Measurements from ENCODE around the gene UBXN4.

UBXN4 gene

DNA sequence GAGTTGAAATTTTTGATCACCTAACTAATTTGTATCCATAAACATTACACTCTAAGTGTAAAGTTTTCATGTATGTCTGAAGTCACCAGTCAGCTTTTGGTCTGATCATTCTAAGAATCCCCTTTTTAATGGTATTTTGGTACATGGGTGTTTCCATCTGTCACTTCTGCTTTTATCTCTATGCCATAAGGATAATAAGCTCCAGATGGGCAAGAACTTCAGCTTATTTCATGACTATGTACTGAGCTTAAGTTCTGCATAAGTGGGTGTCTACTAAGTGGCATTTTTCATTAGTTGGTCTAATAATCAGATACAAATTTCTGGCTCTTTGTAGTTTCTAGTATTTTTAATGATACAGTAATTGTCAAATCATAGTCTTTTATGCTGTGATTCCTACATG lies 20.4 kb downstream of the UBXN4 start:
- Histone ChIP-seq H3K36me3 (ENCODE audit: control insufficient read depth, insufficient read depth, low read length) (peaks cover 94% of the 10 kb centered on the region), H3K4me3 (ENCODE audit: extremely low read depth, insufficient read depth, low read length, poor library complexity, severe bottlenecking) (no peak overlapping the region), H3K4me1 (ENCODE audit: control insufficient read depth, insufficient read depth, low read length, poor library complexity, severe bottlenecking) (no peaks in the 10 kb centered on the region), H3K9me3 (ENCODE audit: control insufficient read depth, low read length) (no peaks in the 10 kb centered on the region), H3K27ac (ENCODE audit: low read depth, low read length, severe bottlenecking) (no peak overlapping the region)

GRCh38 chr2:135762530-135762929 lies 20.9 kb downstream of the UBXN4 start:
- 100% methylated on average over 1 of the region's 1 CpG for WGBS, 2 experiments (ENCODE audit: insufficient coverage in 2 of 2)
- H3K4me1 ChIP-seq (ENCODE audit: control insufficient read depth, insufficient read depth, low read length, poor library complexity, severe bottlenecking) = no peaks in the 10 kb centered on the region
- H3K4me3 ChIP-seq (ENCODE audit: extremely low read depth, insufficient read depth, low read length, poor library complexity, severe bottlenecking) = no peak overlapping the region
- no peak overlapping the region for H3K27ac ChIP-seq (ENCODE audit: low read depth, low read length, severe bottlenecking)
- H3K36me3 ChIP-seq (ENCODE audit: control insufficient read depth, insufficient read depth, low read length) = peaks cover 94% of the 10 kb centered on the region
- no peaks in the 10 kb centered on the region for H3K9me3 ChIP-seq (ENCODE audit: control insufficient read depth, low read length)

DNA sequence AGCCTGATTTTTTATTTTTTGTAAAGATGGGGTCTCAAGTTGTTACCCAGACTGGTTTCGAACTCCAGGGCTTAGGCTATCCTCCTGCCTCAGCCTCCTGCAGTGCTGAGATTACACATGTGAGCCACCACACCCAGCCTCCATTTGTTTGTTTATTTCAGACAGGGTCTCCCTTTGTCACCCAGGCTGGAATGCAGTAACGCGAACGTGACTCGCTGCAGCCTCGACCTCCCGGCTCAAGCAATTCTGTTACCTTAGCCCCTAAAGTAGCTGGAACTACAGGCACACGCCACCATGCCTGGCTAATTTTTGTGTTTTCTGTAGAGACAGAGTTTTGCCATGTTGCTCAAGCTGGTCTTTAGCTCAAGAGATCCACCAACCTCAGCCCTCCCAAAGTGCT lies 27.2 kb downstream of the UBXN4 start:
- peaks cover 92% of the 10 kb centered on the region for H3K36me3 ChIP-seq (ENCODE audit: control insufficient read depth, insufficient read depth, low read length)
- H3K4me1 ChIP-seq (ENCODE audit: control insufficient read depth, insufficient read depth, low read length, poor library complexity, severe bottlenecking) = no peaks in the 10 kb centered on the region
- no peak overlapping the region for H3K4me3 ChIP-seq (ENCODE audit: extremely low read depth, insufficient read depth, low read length, poor library complexity, severe bottlenecking)
- H3K27ac ChIP-seq (ENCODE audit: low read depth, low read length, severe bottlenecking) = no peak overlapping the region
- no peaks in the 10 kb centered on the region for H3K9me3 ChIP-seq (ENCODE audit: control insufficient read depth, low read length)
- WGBS, 2 experiments (ENCODE audit: insufficient coverage in 2 of 2) = 87 to 90% methylated on average over 7 to 8 of the region's 8 CpGs

DNA sequence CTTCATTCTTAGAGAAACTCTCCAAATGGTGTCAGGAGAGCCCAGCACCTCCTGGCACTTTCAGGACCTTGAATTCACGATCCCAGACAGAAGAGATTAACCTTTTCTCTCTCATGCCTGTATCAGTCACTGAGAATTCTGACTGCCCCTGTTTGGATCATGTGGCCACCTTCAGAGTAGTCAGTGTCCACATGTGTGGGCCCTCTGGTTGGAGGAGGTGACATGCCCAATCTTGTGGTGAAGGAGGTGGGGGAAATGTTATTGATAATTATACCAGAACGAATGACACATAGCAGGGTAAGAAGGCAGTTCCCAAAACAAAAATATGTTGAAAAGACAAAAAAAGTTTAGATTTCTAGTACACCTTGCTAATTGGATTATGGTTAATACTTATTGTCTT lies 31.7 kb downstream of the UBXN4 start:
- no peaks in the 10 kb centered on the region for H3K4me1 ChIP-seq (ENCODE audit: control insufficient read depth, insufficient read depth, low read length, poor library complexity, severe bottlenecking)
- no peaks in the 10 kb centered on the region for H3K9me3 ChIP-seq (ENCODE audit: control insufficient read depth, low read length)
- H3K27ac ChIP-seq (ENCODE audit: low read depth, low read length, severe bottlenecking) = no peak overlapping the region
- H3K4me3 ChIP-seq (ENCODE audit: extremely low read depth, insufficient read depth, low read length, poor library complexity, severe bottlenecking) = no peak overlapping the region
- peaks cover 85% of the 10 kb centered on the region for H3K36me3 ChIP-seq (ENCODE audit: control insufficient read depth, insufficient read depth, low read length)
- 100% methylated on average over 1 of the region's 2 CpGs; no CpG with 5 or more reads in 1 of the 2 experiments for WGBS, 2 experiments (ENCODE audit: insufficient coverage in 2 of 2)

DNA sequence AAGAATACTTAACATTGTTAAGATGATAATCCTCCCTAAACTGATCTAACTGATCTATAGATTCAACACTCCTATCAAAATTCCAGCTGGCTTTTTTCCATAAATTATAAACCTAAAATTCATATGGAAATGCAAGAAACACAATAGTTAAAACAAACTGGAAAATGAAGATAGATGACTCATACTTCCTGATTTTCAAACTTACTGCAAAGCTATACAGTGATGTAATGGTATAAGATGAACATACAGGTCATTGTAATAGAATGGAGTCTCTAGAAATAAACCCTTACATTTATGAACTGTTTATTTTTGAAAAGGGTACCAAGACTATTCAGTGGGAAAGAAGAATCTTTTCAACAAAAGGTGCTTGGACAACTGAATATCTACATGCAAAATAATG lies 32.3 kb downstream of the UBXN4 start:
- peaks cover 85% of the 10 kb centered on the region for H3K36me3 ChIP-seq (ENCODE audit: control insufficient read depth, insufficient read depth, low read length)
- H3K27ac ChIP-seq (ENCODE audit: low read depth, low read length, severe bottlenecking) = no peak overlapping the region
- H3K4me3 ChIP-seq (ENCODE audit: extremely low read depth, insufficient read depth, low read length, poor library complexity, severe bottlenecking) = no peak overlapping the region
- no peaks in the 10 kb centered on the region for H3K9me3 ChIP-seq (ENCODE audit: control insufficient read depth, low read length)
- no peaks in the 10 kb centered on the region for H3K4me1 ChIP-seq (ENCODE audit: control insufficient read depth, insufficient read depth, low read length, poor library complexity, severe bottlenecking)

DNA sequence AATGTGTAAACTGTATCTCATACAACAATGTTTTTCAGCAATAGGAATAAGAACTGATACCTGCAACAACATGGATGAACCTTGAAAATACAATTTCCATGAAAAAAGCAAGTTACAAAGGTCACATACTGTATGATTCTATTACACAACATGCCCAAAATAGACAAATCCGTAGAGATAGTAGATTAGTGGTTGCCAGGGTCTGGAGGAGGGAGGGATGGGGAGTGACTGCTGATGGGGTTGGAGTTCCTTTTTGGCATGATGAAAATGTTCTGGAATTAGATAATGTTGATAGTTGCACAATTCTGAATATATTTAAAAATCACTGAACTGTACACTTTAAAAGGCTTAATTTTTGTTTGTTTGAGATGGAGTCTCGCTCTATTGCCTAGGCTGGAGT lies 33.8 kb downstream of the UBXN4 start:
- no peaks in the 10 kb centered on the region for H3K9me3 ChIP-seq (ENCODE audit: control insufficient read depth, low read length)
- H3K4me3 ChIP-seq (ENCODE audit: extremely low read depth, insufficient read depth, low read length, poor library complexity, severe bottlenecking) = no peak overlapping the region
- no peak overlapping the region for H3K27ac ChIP-seq (ENCODE audit: low read depth, low read length, severe bottlenecking)
- H3K4me1 ChIP-seq (ENCODE audit: control insufficient read depth, insufficient read depth, low read length, poor library complexity, severe bottlenecking) = no peaks in the 10 kb centered on the region
- 83% methylated on average over 1 of the region's 2 CpGs; no CpG with 5 or more reads in 1 of the 2 experiments for WGBS, 2 experiments (ENCODE audit: insufficient coverage in 2 of 2)
- H3K36me3 ChIP-seq (ENCODE audit: control insufficient read depth, insufficient read depth, low read length) = peaks cover 81% of the 10 kb centered on the region

DNA sequence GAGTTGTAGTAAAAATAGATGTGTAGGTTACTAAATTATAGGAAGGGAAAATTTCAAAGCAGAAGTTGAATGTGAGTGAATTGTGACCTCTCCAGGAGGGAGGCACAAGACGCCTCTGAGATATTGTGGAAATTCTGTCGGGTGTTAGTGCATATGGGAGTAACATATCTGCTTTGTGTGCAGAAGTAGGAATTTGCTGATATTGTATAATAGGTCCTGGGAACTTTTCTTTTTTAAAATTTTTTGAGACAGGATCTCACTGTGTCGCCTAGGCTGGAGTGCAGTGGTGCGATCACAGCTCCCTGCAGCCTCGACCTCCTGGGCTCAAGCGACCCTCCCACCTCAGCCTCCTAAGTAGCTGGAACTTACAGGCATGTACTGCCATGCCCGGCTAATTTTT lies 34.7 kb downstream of the UBXN4 start:
- WGBS, 2 experiments (ENCODE audit: insufficient coverage in 2 of 2) = 97 to 98% methylated on average over 7 of the region's 7 CpGs

DNA sequence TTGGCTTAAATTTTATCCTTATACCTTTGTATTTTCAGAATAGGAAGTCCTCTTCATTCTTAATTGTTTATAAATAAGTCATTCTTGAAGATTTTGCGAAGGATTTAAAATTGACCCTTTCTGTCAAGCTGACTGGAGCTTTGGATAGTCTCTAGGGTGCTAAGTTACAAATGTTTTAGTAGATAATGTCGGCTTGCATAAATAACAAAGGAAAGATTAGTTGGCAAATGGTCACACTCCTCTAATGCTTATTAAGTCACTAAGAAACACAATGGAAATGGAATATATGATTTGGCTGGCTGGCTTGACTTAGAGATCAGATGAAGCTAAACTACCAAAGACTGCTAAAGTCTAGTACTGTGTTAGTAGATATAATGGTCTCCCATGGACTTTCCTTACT lies 40.6 kb downstream of the UBXN4 start:
- Histone ChIP-seq H3K36me3 (ENCODE audit: control insufficient read depth, insufficient read depth, low read length) (peaks cover 81% of the 10 kb centered on the region), H3K9me3 (ENCODE audit: control insufficient read depth, low read length) (peaks cover 12% of the 10 kb centered on the region), H3K27ac (ENCODE audit: low read depth, low read length, severe bottlenecking) (no peak overlapping the region), H3K4me1 (ENCODE audit: control insufficient read depth, insufficient read depth, low read length, poor library complexity, severe bottlenecking) (peaks cover 4% of the 10 kb centered on the region), H3K4me3 (ENCODE audit: extremely low read depth, insufficient read depth, low read length, poor library complexity, severe bottlenecking) (no peak overlapping the region)
- WGBS, 2 experiments (ENCODE audit: insufficient coverage in 2 of 2) = 100% methylated on average over 1 of the region's 2 CpGs

More for the DNA sequence above, 34.7 kb downstream of the UBXN4 start:
- no peak overlapping the region for H3K27ac ChIP-seq (ENCODE audit: low read depth, low read length, severe bottlenecking)
- H3K4me3 ChIP-seq (ENCODE audit: extremely low read depth, insufficient read depth, low read length, poor library complexity, severe bottlenecking) = no peak overlapping the region
- peaks cover 82% of the 10 kb centered on the region for H3K36me3 ChIP-seq (ENCODE audit: control insufficient read depth, insufficient read depth, low read length)
- H3K4me1 ChIP-seq (ENCODE audit: control insufficient read depth, insufficient read depth, low read length, poor library complexity, severe bottlenecking) = no peaks in the 10 kb centered on the region
- H3K9me3 ChIP-seq (ENCODE audit: control insufficient read depth, low read length) = no peaks in the 10 kb centered on the region

DNA sequence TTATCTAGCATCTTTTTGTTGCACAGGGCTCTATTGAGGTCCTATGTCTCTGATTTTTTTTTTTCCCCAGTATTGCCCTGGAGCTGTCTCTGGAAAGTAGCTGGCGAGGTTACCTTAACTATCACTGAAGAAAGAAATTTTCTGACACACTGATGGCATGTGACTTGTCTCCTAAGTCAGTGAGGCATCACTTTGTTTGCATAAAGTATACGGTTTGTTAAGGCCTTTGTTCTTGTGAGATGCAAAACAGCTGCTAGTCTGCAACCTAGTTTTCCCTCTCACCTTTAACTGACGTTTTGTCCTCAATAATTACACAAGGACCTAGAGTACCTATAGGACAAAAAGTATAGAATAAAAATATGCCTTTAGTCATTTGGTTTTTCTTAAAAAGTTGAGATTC lies 41.8 kb downstream of the UBXN4 start:
- peaks cover 12% of the 10 kb centered on the region for H3K9me3 ChIP-seq (ENCODE audit: control insufficient read depth, low read length)
- no peak overlapping the region for H3K27ac ChIP-seq (ENCODE audit: low read depth, low read length, severe bottlenecking)
- peaks cover 85% of the 10 kb centered on the region for H3K36me3 ChIP-seq (ENCODE audit: control insufficient read depth, insufficient read depth, low read length)
- peaks cover 10% of the 10 kb centered on the region for H3K4me1 ChIP-seq (ENCODE audit: control insufficient read depth, insufficient read depth, low read length, poor library complexity, severe bottlenecking)
- WGBS, 2 experiments (ENCODE audit: insufficient coverage in 2 of 2) = 80 to 100% methylated on average over 1 to 2 of the region's 3 CpGs
- H3K4me3 ChIP-seq (ENCODE audit: extremely low read depth, insufficient read depth, low read length, poor library complexity, severe bottlenecking) = no peak overlapping the region

- WGBS, 2 experiments (ENCODE audit: insufficient coverage in 2 of 2) = 100% methylated on average over 1 of the region's 2 CpGs; no CpG with 5 or more reads in 1 of the 2 experiments
- Histone ChIP-seq H3K4me1 (ENCODE audit: control insufficient read depth, insufficient read depth, low read length, poor library complexity, severe bottlenecking) (peaks cover 10% of the 10 kb centered on the region), H3K4me3 (ENCODE audit: extremely low read depth, insufficient read depth, low read length, poor library complexity, severe bottlenecking) (no peak overlapping the region), H3K27ac (ENCODE audit: low read depth, low read length, severe bottlenecking) (no peak overlapping the region), H3K9me3 (ENCODE audit: control insufficient read depth, low read length) (peaks cover 13% of the 10 kb centered on the region), H3K36me3 (ENCODE audit: control insufficient read depth, insufficient read depth, low read length) (peaks cover 73% of the 10 kb centered on the region)
These were observed 43.4 kb downstream of the UBXN4 start for GRCh38 chr2:135785032-135785431.

DNA sequence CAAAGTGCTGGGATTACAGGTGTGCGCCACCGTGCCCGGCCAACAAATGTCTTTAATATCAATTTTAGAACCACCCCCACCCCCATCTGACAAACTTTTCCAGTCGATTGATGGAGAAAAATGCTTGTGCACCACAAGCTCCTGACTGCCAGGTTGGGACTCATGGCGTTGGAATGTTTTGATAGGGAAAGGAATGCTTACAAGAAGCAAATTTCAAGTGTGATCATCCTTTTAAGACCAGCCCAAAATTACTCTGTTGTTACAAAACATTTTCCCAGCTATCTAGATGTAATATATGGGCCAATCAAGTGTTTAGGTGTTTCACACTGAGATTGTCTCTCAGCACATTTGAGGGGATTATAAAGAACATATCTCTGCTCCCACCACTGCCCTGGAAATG lies 45.2 kb downstream of the UBXN4 start:
- Histone ChIP-seq H3K27ac (ENCODE audit: low read depth, low read length, severe bottlenecking) (peak overlapping the region; percentile 78), H3K4me1 (ENCODE audit: control insufficient read depth, insufficient read depth, low read length, poor library complexity, severe bottlenecking) (peaks cover 14% of the 10 kb centered on the region)
- WGBS, 2 experiments (ENCODE audit: insufficient coverage in 2 of 2) = 100% methylated on average over 3 of the region's 5 CpGs; no CpG with 5 or more reads in 1 of the 2 experiments

More for the DNA sequence above, 45.2 kb downstream of the UBXN4 start:
- H3K4me3 ChIP-seq (ENCODE audit: extremely low read depth, insufficient read depth, low read length, poor library complexity, severe bottlenecking) = no peak overlapping the region
- peaks cover 16% of the 10 kb centered on the region for H3K9me3 ChIP-seq (ENCODE audit: control insufficient read depth, low read length)
- H3K36me3 ChIP-seq (ENCODE audit: control insufficient read depth, insufficient read depth, low read length) = peaks cover 56% of the 10 kb centered on the region

Measured in mesodermal cell (in vitro differentiated cells).